C4-2B (cell line): ENCODE results near the gene PFN3.

Experiments used
- H3K27ac ChIP-seq: fragments of 450-650 bp; 2 replicates; pipeline ENCODE4 v1.5.1; 2017
- ZFX ChIP-seq: fragments of 450-650 bp; IDR thresholded peaks from 2 replicates; pipeline ENCODE4 v1.6.1; 2017
- TF ChIP-seq, protein P1 (sequence below): fragments of 450-650 bp; conservative IDR thresholded peaks from 2 replicates; pipeline ENCODE4 v1.5.1; 2017; ENCODE audit warnings: mild to moderate bottlenecking

The PFN3 gene

DNA sequence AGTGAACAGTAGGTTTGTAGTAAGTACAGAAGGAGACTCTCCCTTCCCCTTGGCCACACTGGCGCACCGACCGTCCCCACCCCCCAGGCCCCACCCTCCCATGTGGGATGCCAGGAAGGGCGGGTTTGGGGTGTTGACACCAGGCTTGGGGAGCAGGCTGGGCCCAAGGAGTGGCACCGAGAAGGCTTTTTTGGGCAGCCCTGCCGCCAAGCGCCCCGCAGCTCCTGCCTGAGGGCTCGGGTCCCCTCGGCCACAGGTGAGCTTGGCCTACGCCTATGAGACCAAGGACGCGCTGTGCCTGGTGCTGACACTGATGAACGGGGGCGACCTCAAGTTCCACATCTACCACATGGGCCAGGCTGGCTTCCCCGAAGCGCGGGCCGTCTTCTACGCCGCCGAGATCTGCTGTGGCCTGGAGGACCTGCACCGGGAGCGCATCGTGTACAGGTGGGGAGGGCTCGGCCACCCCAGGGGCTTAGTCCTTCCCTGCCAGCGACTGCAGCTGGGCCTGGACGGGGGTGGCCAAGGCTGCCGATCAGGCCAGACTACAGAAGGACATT is 33.3 kb upstream of the PFN3 start:
- no peak overlapping the region for H3K27ac ChIP-seq
- TF ChIP-seq, protein P1, sequence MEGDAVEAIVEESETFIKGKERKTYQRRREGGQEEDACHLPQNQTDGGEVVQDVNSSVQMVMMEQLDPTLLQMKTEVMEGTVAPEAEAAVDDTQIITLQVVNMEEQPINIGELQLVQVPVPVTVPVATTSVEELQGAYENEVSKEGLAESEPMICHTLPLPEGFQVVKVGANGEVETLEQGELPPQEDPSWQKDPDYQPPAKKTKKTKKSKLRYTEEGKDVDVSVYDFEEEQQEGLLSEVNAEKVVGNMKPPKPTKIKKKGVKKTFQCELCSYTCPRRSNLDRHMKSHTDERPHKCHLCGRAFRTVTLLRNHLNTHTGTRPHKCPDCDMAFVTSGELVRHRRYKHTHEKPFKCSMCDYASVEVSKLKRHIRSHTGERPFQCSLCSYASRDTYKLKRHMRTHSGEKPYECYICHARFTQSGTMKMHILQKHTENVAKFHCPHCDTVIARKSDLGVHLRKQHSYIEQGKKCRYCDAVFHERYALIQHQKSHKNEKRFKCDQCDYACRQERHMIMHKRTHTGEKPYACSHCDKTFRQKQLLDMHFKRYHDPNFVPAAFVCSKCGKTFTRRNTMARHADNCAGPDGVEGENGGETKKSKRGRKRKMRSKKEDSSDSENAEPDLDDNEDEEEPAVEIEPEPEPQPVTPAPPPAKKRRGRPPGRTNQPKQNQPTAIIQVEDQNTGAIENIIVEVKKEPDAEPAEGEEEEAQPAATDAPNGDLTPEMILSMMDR = no peak
- no peak for TF ChIP-seq ZFX

DNA sequence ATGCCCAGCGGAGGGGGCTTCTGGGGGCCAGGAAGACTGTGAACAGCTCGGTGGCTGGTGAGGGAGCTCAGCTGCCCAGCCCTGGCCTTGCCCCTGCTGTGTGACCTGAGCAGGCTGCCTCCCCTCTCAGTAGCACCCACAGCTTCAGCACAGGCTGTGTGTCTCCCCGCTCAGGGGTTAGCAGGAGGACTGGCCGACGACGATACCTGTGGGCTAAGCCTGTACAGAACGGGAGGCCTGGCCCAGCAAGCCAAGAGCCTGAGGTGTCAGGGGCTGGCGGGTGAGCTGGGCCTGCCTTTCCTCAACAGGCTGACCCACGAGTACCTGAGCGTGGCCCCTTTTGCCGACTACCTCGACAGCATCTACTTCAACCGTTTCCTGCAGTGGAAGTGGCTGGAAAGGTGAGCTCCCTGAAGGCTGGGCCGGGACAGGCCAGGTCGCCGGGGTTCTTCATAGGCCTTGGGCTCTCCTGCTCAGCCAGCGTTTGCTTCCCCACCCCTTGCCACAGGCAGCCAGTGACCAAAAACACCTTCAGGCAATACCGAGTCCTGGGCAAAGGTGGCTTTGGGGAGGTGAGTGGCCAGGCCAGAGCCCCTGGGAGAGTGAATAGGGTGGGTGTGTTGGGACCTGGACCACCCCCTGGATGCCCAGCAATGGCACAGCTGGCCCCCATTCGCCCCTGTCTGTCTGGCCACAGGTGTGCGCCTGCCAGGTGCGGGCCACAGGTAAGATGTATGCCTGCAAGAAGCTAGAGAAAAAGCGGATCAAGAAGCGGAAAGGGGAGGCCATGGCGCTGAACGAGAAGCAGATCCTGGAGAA is 32.6 kb upstream of the PFN3 start:
- TF ChIP-seq, protein P1 = no peak
- no peak for TF ChIP-seq ZFX
- H3K27ac ChIP-seq = no peak overlapping the region

DNA sequence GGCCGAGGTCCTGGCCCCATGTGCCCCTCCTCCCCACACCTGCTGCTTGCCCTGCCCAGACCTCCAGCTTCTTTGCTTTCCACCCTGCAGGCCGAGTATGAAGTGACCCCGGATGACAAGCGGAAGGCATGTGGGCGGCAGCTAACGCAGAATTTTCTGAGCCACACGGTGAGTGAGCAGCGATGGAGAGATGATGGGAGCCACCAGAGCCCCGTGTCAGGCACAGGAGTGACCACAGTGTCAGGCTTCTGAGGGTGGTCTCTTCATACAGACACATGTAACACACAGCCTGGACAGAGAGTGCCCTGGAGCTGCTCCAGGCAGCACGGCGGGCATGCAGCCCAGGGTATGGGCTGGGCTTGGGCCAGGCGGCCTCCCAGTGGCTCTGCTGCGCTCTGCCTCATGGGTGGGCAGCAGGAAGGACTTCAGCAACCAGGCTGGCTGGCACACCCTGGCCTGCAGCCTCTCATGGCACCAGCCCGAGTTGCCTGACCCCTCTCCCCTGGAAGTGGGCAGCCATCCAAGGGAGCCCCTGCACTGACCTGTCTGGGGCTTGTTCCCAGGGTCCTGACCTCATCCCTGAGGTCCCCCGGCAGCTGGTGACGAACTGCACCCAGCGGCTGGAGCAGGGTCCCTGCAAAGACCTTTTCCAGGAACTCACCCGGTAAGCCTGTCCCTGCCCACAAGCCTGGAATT is 31.8 kb upstream of the PFN3 start:
- no peak overlapping the region for H3K27ac ChIP-seq
- no peak for TF ChIP-seq ZFX
- TF ChIP-seq, protein P1 = no peak

DNA sequence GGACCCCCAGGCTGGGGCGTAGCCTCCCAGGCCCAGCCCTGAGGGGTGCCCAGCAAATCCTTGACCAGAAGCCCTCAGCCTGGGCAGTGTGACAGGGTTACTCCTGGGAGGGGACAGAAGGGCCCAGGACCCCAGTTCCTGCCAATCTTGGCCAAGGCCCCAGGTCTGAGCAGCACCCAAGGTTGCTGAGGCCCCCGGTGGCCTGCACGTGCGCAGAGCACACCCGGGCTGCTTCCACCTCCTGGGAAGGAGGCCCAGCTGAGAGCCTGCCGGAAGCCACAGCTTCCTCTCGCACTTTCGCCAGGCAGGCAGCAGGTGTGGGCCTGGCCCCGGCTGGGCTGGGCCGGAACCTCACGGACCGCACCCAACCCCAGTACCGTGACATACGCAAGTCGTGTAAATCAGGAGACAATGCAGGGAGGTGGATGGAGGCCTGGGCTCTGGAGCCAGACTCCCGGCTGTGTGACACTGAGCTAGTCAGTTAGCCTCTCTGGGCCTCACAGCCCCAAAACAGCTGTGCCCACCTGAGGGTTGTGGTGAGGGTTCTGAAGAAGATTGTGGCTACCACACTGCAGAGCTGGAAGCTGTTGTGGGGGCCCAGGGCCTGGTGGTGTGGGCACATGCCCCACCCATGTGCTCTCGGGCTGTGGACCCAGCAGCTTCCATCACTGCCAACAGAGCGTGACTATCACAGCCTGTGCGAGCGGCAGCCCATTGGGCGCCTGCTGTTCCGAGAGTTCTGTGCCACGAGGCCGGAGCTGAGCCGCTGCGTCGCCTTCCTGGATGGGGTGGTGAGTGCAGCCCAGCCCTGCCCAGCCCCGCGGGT is 31.1 kb upstream of the PFN3 start:
- no peak overlapping the region for H3K27ac ChIP-seq

GRCh38 chr5:177430972-177431316 is 30.5 kb upstream of the PFN3 start:
- no peak for TF ChIP-seq ZFX
- TF ChIP-seq, protein P1 = no peak
- no peak overlapping the region for H3K27ac ChIP-seq

More for the DNA sequence above, 31.1 kb upstream of the PFN3 start:
- TF ChIP-seq, protein P1 = no peak
- TF ChIP-seq ZFX = no peak

DNA sequence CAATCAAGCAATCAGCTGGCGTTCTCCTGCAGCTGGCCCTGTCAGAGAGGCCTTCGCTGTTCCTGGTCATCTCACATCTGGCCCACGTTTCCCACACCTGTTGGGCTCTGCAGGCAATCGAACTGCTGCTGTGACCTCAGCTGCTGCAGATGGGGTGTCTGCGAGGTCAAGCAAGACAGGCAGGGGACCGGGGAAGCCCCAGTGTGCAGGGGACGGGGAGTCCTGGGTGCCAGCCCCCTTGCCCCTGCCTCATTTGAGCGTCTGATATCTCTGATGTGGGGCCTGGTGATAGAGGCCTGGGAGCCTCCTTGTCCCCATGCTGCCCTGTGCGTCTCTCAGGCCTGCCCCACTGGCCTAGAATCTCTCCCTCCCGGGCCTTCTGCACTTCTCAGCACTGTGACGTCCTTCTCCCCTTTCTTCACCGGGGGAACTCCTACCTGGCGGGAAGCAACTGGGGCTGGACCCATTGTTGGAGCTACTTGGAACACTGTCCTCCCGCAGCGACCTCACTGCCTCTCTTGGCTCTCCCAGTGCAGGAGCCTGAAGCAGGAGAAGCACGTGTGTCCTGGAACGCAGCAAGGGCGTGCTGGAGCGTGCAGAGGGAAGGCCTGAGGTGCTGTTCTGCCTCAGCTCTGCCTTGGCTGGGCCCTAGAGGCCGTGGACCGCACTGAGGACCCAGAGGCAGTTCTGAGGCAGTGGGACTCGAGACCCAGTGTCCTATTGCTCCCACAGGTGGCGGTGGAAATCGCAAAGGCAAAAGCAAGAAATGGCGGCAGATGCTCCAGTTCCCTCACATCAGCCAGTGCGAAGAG is 29.9 kb upstream of the PFN3 start:
- TF ChIP-seq ZFX = no peak
- TF ChIP-seq, protein P1 = no peak
- no peak overlapping the region for H3K27ac ChIP-seq
